SK-N-SH treated with all-trans-retinoic acid at 6 μM for 48 hours (cell line): ENCODE data around the gene INPP5E.

Experiments used
- ARNTL ChIP-seq: fragments of 450-650 bp; formaldehyde crosslinking; IDR thresholded peaks from 2 replicates; pipeline ENCODE4 v1.5.0; 2020; ENCODE audit warnings: low read depth, mild to moderate bottlenecking, moderate library complexity, borderline replicate concordance
- CSDC2 ChIP-seq: fragments of 250-450 bp; sonication (Bioruptor Pico); IDR thresholded peaks from 2 replicates; pipeline ENCODE4 v1.5.0; 2020; ENCODE audit warnings: mild to moderate bottlenecking, moderate library complexity
- GLIS3 ChIP-seq: fragments of 250-450 bp; sonication (Bioruptor Pico); IDR thresholded peaks from 2 replicates; pipeline ENCODE4 v1.5.0; 2020; ENCODE audit warnings: mild to moderate bottlenecking, moderate library complexity
- PATZ1 ChIP-seq: fragments of 250-450 bp; sonication (Bioruptor Pico); IDR thresholded peaks from 2 replicates; pipeline ENCODE4 v1.8.0; 2020; ENCODE audit warnings: mild to moderate bottlenecking, moderate library complexity, borderline replicate concordance
- RARB ChIP-seq: fragments of 250-450 bp; sonication (Bioruptor Pico); IDR thresholded peaks from 2 replicates; pipeline ENCODE4 v1.8.0; 2021; ENCODE audit warnings: mild to moderate bottlenecking, moderate library complexity
- ZNF70 ChIP-seq: fragments of 450-650 bp; formaldehyde crosslinking; IDR thresholded peaks from 2 replicates; pipeline ENCODE4 v1.5.0; 2020; ENCODE audit warnings: mild to moderate bottlenecking, moderate library complexity
- TF ChIP-seq, protein P1 (sequence below): fragments of 250-450 bp; sonication (Bioruptor Pico); IDR thresholded peaks from 2 replicates; pipeline ENCODE4 v1.5.1; 2020; ENCODE audit warnings: low read depth, mild to moderate bottlenecking, moderate library complexity
- TF ChIP-seq, protein P2 (sequence below): fragments of 250-450 bp; sonication (Bioruptor Pico); IDR thresholded peaks from 2 replicates; pipeline ENCODE4 v1.5.0; 2020; ENCODE audit warnings: mild to moderate bottlenecking, moderate library complexity

DNA sequence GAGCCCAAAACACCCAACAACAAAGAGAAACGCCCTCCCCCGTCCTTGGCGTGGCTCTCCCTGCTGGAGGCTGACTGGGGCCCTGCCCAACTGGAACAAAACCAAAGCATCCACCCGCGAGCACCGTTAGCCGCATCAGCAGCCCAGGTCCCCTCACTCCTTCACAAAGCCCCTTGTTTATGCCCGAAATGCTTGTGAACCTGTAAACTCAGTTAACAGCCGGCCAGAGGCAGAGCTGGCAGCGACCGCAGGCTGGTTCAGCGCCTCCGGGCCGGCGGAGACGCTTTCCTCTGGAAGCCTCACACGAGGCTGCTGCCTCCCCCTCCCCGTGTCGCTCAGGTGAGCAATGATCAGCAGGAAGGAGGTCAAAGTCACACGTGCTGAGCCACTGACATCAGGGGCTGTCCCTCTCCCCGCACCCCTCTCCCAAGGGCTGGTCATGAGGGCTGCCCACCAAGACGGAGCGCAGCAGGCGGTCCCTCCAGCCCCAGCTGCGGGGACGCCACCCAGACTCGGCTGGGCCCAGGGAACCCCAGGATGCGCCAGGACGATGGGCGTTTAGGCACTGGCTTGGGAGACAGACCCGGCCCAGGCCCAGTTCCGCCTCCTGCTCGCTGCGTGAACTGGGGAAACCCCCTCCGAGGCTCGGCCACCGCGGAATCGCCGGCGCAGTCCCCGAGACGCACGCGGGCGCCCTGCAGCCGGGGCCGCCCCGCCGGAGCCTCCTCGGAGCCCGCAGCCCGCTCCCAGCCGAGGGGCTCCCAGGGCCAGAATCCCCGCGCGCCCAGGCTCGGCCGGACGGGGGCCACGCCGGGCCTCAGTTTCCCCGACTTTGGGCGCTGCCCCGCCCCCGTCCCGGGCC, 40.2 kb downstream of the INPP5E start:
- TF ChIP-seq ZNF70 (CRISPR knock-in tag) (no peak), CSDC2 (no peak), RARB (CRISPR knock-in tag) (no peak), GLIS3 (no peak), PATZ1 (CRISPR knock-in tag) (no peak), ARNTL (CRISPR knock-in tag) (no peak)
- TF ChIP-seq, protein P1, sequence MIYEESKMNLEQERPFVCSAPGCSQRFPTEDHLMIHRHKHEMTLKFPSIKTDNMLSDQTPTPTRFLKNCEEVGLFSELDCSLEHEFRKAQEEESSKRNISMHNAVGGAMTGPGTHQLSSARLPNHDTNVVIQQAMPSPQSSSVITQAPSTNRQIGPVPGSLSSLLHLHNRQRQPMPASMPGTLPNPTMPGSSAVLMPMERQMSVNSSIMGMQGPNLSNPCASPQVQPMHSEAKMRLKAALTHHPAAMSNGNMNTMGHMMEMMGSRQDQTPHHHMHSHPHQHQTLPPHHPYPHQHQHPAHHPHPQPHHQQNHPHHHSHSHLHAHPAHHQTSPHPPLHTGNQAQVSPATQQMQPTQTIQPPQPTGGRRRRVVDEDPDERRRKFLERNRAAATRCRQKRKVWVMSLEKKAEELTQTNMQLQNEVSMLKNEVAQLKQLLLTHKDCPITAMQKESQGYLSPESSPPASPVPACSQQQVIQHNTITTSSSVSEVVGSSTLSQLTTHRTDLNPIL (CRISPR knock-in tag) = no peak
- TF ChIP-seq, protein P2, sequence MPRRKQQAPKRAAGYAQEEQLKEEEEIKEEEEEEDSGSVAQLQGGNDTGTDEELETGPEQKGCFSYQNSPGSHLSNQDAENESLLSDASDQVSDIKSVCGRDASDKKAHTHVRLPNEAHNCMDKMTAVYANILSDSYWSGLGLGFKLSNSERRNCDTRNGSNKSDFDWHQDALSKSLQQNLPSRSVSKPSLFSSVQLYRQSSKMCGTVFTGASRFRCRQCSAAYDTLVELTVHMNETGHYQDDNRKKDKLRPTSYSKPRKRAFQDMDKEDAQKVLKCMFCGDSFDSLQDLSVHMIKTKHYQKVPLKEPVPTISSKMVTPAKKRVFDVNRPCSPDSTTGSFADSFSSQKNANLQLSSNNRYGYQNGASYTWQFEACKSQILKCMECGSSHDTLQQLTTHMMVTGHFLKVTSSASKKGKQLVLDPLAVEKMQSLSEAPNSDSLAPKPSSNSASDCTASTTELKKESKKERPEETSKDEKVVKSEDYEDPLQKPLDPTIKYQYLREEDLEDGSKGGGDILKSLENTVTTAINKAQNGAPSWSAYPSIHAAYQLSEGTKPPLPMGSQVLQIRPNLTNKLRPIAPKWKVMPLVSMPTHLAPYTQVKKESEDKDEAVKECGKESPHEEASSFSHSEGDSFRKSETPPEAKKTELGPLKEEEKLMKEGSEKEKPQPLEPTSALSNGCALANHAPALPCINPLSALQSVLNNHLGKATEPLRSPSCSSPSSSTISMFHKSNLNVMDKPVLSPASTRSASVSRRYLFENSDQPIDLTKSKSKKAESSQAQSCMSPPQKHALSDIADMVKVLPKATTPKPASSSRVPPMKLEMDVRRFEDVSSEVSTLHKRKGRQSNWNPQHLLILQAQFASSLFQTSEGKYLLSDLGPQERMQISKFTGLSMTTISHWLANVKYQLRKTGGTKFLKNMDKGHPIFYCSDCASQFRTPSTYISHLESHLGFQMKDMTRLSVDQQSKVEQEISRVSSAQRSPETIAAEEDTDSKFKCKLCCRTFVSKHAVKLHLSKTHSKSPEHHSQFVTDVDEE = no peak
